Omental fat pad (tissue), 4 donors: ENCODE results near the gene SMG5. TPM values are rescaled to one million over a fixed set of nuclear protein-coding genes. Genes with fewer than 3 reads are reported as not detected.
A peak's percentile ranks its signal among the peaks of the same experiment; 100 is the strongest.
"Not testable (repeated sequence)": the region's sequence is repeated elsewhere in the genome, so short reads cannot be mapped to it uniquely, and the experiment has no call there.

Source experiments
- ATAC-seq: fragments of 150-250 bp; one replicate; pipeline ENCODE4 v1.9.1; 2016; ENCODE audit warnings: mild to moderate bottlenecking, moderate library complexity; ENCODE audit not compliant: low FRiP score
- DNase-seq: peaks from one replicate; pipeline ENCODE4 v3.0.0-alpha.2; 2019; ENCODE audit warnings: low spot score
- CTCF ChIP-seq, 3 donors: fragments of 450-650 bp; IDR thresholded peaks; one replicate each; pipeline ENCODE4 v1.5.1; 2016 to 2017; ENCODE audit warnings: antibody characterized with exemption in 3 of 3, mild to moderate bottlenecking in 3 of 3, moderate library complexity in 2 of 3
- total RNA-seq, 4 donors: library from RNA; depleted of rRNA; stranded (reverse); fragments of >200 nt; gene quantifications; one replicate each; pipeline ENCODE4 v1.1.0, GENCODE V29; 2016

Gene SMG5
- total RNA-seq, 4 donors from 2014 or later, result 51.0 to 81.2 (median 53.2) TPM

GRCh38 chr1:156217871-156218270, 64.8 kb downstream of the SMG5 start:
- ATAC-seq (no peak), DNase-seq (no peak)
- TF ChIP-seq CTCF (IDR thresholded peaks at IDR 0.05), result no peak

- ATAC-seq, DNase-seq: not testable (repeated sequence)
These were observed 66.1 kb downstream of the SMG5 start for GRCh38 chr1:156216361-156217086.

- TF ChIP-seq CTCF (IDR thresholded peaks at IDR 0.05), result no peak
- ATAC-seq (peak; percentile 22), DNase-seq (no peak)
These were observed 68.4 kb downstream of the SMG5 start for GRCh38 chr1:156214024-156214748.

GRCh38 chr1:156213644-156213966, 69.0 kb downstream of the SMG5 start:
- no peak for TF ChIP-seq CTCF (IDR thresholded peaks at IDR 0.05)
- no peak for DNase-seq
- ATAC-seq, result no peak

- TF ChIP-seq CTCF (IDR thresholded peaks at IDR 0.05), result no peak
These were observed 69.6 kb downstream of the SMG5 start, which contains the start of gene PMF1 for GRCh38 chr1:156212833-156213643. Gene PMF1 (plus strand): TSS chr1:156213007. CDS start chr1:156213016, 9 bp downstream.

GRCh38 chr1:156212130-156212529, 70.5 kb downstream of the SMG5 start:
- DNase-seq (no peak), ATAC-seq (no peak)
- TF ChIP-seq CTCF (IDR thresholded peaks at IDR 0.05), result no peak

More at GRCh38 chr1:156212833-156213643, 69.6 kb downstream of the SMG5 start, which contains the start of gene PMF1:
- DNase-seq (peak; percentile 84), ATAC-seq (peak; percentile 85)

- DNase-seq, result no peak
These were observed 71.4 kb downstream of the SMG5 start for GRCh38 chr1:156211243-156211642.

More at GRCh38 chr1:156211243-156211642, 71.4 kb downstream of the SMG5 start:
- no peak for ATAC-seq
- no peak for TF ChIP-seq CTCF (IDR thresholded peaks at IDR 0.05)
